GM19328 (cell line): ENCODE measurements around the gene RPH3AL.

Experiments
- ATAC-seq: cut with Tn5 transposase; IDR thresholded peaks from one replicate; pipeline ENCODE4 v1.9.1; 2021; ENCODE audit warnings: mild to moderate bottlenecking, moderate library complexity; ENCODE audit not compliant: unreplicated experiment

The RPH3AL gene

GRCh38 chr17:352421-353212, at the start of gene RPH3AL:
Gene RPH3AL (minus strand): TSS chr17:352807. CDS start chr17:327543, 25,264 bp downstream.
- ATAC-seq = no peak

GRCh38 chr17:400257-400656, 47.6 kb upstream of the RPH3AL start:
- no peak for ATAC-seq

- no peak for ATAC-seq
Measured at GRCh38 chr17:396788-397187, 44.2 kb upstream of the RPH3AL start.

- no peak for ATAC-seq
Measured at GRCh38 chr17:395974-396373, 43.4 kb upstream of the RPH3AL start.

GRCh38 chr17:395179-395578, 42.6 kb upstream of the RPH3AL start:
- ATAC-seq = no peak

DNA sequence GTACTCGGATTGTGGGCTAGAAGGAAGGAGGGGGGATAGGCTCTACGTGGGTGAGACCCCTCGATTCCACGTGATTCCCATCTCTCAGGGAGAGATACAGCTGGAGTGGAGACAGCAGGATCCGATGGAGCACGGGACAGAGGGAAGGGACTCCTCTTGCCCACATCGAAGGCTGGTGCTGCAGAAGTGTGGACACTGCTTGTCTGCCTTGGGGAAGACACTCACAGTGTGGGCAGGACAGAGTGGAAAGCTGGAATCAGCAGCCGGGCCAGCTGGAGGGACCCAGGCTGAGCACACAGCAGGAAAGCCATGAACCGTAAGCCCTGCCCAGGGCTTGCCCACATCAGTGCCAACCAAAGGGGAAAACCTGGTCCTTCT, 42.1 kb upstream of the RPH3AL start:
- ATAC-seq = no peak

DNA sequence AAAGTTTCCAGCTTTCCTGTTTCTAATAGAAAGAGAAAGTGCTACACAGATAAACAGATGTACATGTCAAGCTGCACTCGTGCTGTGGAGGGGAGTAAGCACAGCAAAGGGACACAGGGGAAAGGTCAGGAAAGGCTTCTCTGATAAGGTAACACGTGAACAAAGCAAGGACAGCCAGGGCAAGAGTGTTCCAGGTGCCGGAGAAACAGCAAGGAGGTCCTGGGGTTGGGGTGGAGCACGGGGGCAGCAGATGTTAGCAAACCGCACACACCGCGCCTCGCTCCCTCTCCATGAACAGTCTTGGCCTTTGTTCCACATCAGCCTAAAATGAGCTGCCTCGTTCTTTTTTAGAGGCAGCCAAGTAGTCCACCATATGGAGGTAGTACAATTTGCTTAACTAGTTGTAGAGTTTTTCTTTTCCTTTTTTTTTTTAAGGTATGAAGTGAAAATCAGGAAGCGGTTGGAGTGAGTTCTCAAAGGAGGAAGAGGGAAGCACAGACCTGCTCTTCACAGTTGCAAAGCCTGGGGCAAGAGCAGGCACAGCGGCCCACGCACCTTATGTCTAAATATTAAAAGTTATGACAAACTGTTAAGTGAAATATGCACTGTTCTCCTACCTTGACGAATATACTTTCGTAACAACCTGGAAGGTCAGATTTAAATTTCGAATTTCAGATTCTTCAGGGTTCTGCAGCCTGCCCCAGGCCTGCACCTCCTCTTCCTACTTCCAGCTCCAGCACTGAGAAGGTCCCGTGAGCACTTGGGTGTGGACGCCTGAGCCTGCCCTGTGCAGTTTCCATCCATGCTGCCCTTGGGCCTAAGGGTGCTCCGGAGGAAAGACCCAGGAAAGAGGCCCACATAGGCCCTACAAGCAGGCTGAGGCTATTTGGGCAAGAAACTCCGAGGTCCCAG, 41.5 kb upstream of the RPH3AL start:
- no peak for ATAC-seq

DNA sequence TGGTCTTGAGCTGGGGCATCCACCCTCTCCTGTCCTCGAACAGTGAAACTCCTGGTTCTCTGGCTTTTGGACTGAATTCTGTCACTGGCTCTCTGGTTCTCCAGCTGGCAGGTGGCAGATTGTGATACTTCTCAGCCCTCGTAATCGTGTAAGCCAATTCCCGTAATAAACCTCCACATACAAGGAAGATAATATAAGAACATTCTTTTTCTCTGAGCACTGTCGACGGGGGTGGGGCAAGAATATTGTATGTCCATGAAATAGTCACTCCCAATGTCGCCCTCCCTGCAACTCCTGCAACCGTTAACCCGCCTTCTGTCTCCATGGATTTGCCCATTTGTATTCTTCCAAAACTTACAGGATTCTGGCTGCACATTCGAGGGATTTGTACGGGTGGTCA, 39.2 kb upstream of the RPH3AL start:
- ATAC-seq = no peak

DNA sequence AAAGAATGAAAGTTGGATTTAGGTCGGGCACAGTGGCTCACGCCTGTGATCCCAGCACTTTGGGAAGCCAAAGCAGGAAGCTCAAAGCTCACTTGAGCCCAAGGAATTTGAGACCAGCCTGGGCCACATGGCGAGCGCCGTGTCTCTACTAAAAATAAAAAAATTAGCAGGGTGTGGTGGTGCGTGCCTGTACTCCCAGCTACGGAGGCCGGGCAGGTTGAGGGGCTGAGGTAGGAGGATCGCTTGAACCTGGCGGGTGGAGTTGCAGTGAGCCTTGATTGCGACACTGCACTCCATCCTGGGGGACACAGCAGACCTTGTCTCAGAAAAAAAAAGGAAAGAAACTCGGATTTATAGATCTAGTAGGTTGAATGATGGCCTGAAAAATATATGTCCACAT, 37.4 kb upstream of the RPH3AL start:
- no peak for ATAC-seq

DNA sequence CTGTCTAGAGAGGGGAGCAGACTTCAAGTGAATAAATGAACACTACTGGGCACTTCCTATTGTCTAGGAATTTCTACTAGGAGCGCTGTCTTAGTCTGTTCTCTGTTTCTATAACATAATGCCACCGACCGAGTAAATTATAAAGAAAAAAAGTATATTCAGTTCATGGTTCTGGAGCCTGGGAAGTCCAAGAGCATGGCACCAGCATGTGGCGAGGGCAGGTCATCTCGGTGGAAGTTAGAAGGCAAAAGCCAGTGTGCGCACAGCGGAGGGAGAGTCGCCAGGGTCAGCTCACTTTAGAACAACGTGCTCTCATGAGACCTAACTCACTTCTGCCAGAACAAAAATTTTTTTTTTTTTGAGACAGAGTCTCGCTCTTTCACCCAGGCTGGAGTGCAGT, 35.5 kb upstream of the RPH3AL start:
- ATAC-seq = no peak

- ATAC-seq = no peak
Measured at GRCh38 chr17:386141-386876, 33.7 kb upstream of the RPH3AL start.

GRCh38 chr17:385836-386140, 33.2 kb upstream of the RPH3AL start:
- no peak for ATAC-seq

DNA sequence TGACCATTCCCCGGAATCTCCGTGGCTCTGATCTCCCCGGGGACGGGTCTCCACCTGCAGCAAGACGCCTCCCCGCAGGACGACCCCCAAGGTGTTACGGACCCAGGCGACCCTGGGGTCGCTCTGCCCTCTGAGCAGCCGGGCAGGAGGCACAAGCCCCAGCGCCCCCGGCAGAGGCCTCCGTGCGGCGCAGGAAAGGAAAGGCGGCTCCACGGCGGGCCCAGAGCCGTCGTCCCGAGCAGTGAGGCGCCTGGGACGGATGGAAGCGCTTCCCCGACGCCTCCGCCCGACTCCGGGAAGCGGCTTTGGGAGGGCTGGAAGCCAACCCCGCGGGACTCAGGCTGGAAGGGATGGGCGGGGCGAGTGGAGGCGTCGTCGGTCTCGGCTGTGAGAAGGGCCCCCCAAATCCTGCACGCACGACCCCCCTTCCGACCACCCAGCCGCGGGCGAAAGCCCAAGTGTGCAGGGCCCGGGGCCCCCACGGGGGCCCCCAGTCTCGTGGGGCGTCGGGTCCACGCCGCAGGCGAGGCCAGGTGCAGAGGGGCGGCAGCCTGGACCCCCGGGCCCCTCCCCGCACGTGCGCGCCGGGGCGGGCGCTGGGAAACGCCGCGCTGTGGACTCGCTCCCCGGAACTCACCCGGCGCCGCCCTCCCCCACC, 32.7 kb upstream of the RPH3AL start:
- no peak for ATAC-seq

DNA sequence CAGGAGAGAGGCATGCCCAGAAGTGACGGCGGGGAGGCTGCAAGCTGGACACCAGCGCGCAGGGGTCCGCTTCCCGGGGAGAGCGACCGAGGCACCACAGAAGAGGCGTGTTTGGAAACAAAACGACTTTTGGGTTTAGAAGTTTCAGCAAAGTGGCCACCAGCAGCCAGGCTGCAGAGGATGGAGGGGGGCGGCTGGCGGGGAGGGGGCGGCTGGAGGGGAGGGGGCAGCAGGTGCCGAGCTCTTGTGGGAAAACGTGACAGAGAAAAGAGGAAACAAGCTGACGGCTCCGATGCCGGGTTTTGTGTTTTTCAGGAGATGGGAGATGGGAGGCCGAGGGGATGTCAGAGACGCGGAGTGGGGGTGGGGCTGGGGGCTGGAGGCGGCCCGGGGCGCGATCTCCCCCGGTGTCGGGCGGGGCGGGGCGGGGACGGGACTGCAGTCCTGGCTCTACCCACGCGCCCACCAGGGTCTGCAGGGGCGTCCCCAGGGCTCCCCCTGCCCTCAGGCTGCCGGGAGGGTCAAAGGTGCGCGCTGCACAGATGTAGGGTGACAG, 32.1 kb upstream of the RPH3AL start:
- ATAC-seq = no peak

DNA sequence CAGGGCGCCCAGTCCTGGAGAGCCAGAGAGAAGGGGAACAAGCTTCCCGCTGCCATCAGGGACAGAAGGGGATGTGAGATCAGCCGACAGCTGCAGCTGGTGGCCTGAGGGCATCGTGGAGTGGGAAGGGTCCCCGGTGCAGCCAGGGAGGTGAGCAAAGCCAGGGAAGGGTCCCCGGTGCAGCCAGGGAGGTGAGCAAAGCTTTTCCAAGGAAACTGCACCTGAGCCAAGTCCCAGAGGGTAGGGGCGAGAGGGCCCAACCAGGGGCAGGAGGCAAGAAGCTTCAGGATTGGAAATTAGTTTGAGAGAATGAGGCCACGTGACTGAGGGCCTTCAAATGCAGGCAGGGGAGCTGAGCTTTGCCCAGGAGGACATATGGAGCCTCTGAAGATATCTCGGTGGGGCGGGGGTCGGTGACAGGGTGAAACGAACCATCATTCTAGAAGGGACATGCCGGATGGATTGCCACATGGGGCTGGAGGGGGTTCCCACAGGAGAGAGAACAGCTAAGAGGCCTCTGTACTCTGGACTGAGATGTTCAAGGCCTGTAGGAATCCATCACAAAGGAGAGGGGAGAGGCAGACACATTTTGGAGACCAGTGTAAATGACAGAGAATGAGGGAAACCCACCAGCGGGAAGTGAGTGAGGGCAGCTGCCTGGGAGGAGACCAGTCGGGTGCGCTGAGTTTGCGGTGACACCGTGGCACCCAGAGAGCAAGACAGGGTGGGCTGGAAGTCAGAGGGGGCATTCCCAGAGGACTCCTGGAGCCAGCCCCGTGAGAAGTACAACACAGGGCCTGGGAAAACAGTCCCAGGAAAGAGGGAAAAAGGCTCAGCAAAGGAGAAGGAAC, 31.4 kb upstream of the RPH3AL start:
- ATAC-seq = no peak

DNA sequence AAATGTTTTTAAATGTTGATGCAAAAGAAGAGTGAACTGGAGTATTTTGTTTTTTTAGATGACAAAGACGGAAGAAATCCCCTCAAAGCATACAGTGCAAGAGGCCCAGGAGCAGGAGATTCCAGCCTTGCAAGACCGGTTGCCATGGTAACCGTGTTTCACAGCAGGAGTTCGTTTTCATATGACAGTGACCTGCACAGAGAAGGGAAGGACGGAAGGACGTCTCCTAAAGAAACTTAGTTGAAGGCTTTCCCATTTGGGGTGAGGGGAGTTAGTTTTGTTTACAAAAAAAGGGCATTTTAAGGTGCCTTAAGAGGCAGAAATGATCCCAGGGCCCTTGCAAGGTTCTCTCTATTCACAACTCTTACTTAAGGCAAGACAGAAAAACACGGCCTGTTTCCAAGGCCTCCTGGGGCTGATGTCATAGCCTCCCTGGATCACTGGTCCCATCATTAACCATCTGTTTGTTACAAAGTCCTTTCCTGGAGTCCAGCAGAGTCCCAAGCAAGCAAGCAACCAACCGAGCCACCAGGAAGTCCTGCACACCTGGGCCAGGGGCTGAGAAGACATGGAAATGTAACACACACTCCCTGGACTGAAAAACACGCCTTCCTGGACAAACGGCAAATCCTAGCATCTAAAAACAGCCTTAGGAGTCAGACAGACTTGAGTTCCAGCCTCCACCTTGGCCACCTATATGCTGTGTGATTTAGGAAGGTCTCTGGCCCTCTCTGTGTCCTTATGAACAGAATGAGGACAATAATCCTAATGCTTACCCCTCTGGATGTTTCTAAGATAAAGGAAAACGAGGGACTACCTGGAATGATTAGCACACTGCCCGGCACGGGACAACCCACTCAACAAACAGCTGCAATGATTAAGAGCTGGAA, 30.3 kb upstream of the RPH3AL start:
- ATAC-seq = no peak

DNA sequence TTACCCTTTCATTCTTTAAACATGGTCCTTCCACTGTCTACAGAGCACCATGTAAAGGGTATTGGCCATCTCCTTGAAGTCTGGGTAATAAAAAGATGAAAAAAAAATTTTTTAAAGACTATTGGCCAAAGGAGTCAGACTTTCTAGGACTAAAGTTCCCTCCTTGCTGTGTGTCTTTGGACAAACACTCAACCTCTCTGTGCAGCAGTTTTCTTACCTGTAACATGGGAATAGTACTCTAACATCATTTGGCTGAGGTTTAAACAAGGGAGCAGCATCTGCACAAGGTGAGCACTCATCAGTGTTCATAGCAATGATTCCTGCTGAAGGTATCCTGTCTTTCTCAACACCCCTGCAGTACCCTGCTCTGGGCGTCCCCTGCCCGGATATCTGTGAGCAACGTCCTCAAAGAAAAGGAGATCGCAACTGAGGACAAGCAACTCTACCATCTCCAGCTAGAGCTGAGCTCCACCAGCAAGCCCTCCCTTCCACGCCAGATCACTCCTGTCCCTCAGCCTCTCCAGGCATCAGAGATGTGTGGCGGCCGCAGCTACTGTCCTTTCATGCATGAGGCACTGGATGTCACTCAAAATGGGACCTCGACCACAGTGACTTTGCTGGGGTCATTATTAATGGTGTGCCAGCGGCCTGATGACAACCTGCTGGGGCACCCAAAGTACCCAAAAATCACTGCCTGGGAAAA, 29.5 kb upstream of the RPH3AL start:
- no peak for ATAC-seq

DNA sequence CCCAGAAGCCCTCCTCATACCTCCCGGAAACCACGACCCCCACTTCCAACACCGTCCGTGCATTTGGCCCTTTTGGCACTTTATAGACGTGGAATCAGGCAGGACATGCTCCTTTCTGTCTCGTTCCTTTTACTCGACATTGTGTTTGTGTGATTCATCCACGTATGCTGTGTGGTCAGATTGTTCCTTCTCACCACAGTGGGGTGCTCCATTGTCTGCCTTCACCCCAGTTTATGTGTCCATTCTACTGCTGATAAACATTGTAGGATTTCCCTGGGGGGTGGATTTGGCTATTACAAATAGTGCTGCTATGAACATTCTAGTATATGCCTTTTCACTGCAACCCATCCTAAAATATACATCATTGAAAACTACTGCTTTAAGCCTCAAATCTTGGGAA, 28.9 kb upstream of the RPH3AL start:
- no peak for ATAC-seq
